Measurements from ENCODE around the gene MYMX.

Gene MYMX

GRCh38 chr6:44267252-44267651 lies 50.5 kb downstream of the MYMX start:
- H3K9me2 ChIP-seq (replicated peaks; ENCODE audit: control insufficient read depth, low read length): no peaks in the 10 kb centered on the region
- H3K9me3 ChIP-seq (ENCODE audit: control insufficient read depth, insufficient read depth, low read length): no peaks in the 10 kb centered on the region
- peaks cover 55% of the 10 kb centered on the region for H3K4me1 ChIP-seq (ENCODE audit: control insufficient read depth, low read length)
- H3K4me3 ChIP-seq (ENCODE audit: low read length): no peak overlapping the region
- H3K79me2 ChIP-seq (ENCODE audit: control insufficient read depth, low read length): peaks cover 29% of the 10 kb centered on the region
- no peaks in the 10 kb centered on the region for H4K20me1 ChIP-seq (ENCODE audit: control insufficient read depth, insufficient read depth, low read depth, low read length)
- H3K27me3 ChIP-seq (ENCODE audit: control insufficient read depth, low read length): peaks cover 36% of the 10 kb centered on the region
- no peak overlapping the region for H3K27ac ChIP-seq (ENCODE audit: low read depth, low read length)
- peaks cover 25% of the 10 kb centered on the region for H3K36me3 ChIP-seq (ENCODE audit: control insufficient read depth, low read length)
- peaks cover 22% of the 10 kb centered on the region for H3F3A ChIP-seq (ENCODE audit: control insufficient read depth, insufficient read depth)
- no peak overlapping the region for H3K4me2 ChIP-seq (ENCODE audit: low read length)
- TF ChIP-seq, protein P1, sequence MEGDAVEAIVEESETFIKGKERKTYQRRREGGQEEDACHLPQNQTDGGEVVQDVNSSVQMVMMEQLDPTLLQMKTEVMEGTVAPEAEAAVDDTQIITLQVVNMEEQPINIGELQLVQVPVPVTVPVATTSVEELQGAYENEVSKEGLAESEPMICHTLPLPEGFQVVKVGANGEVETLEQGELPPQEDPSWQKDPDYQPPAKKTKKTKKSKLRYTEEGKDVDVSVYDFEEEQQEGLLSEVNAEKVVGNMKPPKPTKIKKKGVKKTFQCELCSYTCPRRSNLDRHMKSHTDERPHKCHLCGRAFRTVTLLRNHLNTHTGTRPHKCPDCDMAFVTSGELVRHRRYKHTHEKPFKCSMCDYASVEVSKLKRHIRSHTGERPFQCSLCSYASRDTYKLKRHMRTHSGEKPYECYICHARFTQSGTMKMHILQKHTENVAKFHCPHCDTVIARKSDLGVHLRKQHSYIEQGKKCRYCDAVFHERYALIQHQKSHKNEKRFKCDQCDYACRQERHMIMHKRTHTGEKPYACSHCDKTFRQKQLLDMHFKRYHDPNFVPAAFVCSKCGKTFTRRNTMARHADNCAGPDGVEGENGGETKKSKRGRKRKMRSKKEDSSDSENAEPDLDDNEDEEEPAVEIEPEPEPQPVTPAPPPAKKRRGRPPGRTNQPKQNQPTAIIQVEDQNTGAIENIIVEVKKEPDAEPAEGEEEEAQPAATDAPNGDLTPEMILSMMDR (IDR thresholded peaks at IDR 0.05; ENCODE audit: low read depth, low read length, poor library complexity, severe bottlenecking): no peak
- TF ChIP-seq EZH2phosphoT487 (IDR thresholded peaks at IDR 0.05; ENCODE audit: borderline replicate concordance, low read length): no peak

Measured in DOHH2 (cell line).